HS-27A (cell line): Measurements from ENCODE around the gene ANKRD11.
"Not testable (repeated sequence)": the region's sequence is repeated elsewhere in the genome, so short reads cannot be mapped to it uniquely, and the experiment has no call there.

Experiments
- DNase-seq: peaks from one replicate; pipeline ENCODE4 v3.0.0-alpha.2; 2012; ENCODE audit warnings: low read depth, missing footprints

ANKRD11 gene

GRCh38 chr16:89450537-89450936, 39.8 kb downstream of the ANKRD11 start:
- no peak for DNase-seq

- DNase-seq: no peak
Observed at GRCh38 chr16:89449726-89450335, 40.5 kb downstream of the ANKRD11 start.

- no peak for DNase-seq
Observed at GRCh38 chr16:89448656-89449055, 41.7 kb downstream of the ANKRD11 start.

- no peak for DNase-seq
Observed at GRCh38 chr16:89446975-89447293, 43.4 kb downstream of the ANKRD11 start.

- DNase-seq: no peak
Observed at GRCh38 chr16:89446136-89446974, 44.0 kb downstream of the ANKRD11 start.

GRCh38 chr16:89445166-89445565, 45.2 kb downstream of the ANKRD11 start:
- DNase-seq: no peak

- no peak for DNase-seq
Observed at GRCh38 chr16:89444728-89445127, 45.6 kb downstream of the ANKRD11 start.

GRCh38 chr16:89444151-89444723, 46.1 kb downstream of the ANKRD11 start:
- no peak for DNase-seq

GRCh38 chr16:89443727-89444084, 46.7 kb downstream of the ANKRD11 start:
- no peak for DNase-seq

- peak; percentile 61 for DNase-seq
Observed at GRCh38 chr16:89442990-89443726, 47.2 kb downstream of the ANKRD11 start.

- no peak for DNase-seq
Observed at GRCh38 chr16:89442588-89442987, 47.8 kb downstream of the ANKRD11 start.

- DNase-seq: no peak
Observed at GRCh38 chr16:89439659-89440058, 50.7 kb downstream of the ANKRD11 start.

- DNase-seq: no peak
Observed at GRCh38 chr16:89437991-89438390, 52.4 kb downstream of the ANKRD11 start.

GRCh38 chr16:89437251-89437987, 52.9 kb downstream of the ANKRD11 start:
- DNase-seq: no peak

GRCh38 chr16:89436366-89436765, 54.0 kb downstream of the ANKRD11 start:
- no peak for DNase-seq

GRCh38 chr16:89435059-89435458, 55.3 kb downstream of the ANKRD11 start:
- DNase-seq: not testable (repeated sequence)

- DNase-seq: no peak
Observed at GRCh38 chr16:89434490-89434889, 55.9 kb downstream of the ANKRD11 start.

GRCh38 chr16:89433363-89433984, 56.9 kb downstream of the ANKRD11 start:
- not testable (repeated sequence) for DNase-seq

- DNase-seq: no peak
Observed at GRCh38 chr16:89431630-89432029, 58.7 kb downstream of the ANKRD11 start.

- no peak for DNase-seq
Observed at GRCh38 chr16:89431158-89431584, 59.2 kb downstream of the ANKRD11 start.

- DNase-seq: no peak
Observed at GRCh38 chr16:89430436-89431157, 59.8 kb downstream of the ANKRD11 start.
